ENCODE measurements around the gene CASS4.

The CASS4 gene

DNA sequence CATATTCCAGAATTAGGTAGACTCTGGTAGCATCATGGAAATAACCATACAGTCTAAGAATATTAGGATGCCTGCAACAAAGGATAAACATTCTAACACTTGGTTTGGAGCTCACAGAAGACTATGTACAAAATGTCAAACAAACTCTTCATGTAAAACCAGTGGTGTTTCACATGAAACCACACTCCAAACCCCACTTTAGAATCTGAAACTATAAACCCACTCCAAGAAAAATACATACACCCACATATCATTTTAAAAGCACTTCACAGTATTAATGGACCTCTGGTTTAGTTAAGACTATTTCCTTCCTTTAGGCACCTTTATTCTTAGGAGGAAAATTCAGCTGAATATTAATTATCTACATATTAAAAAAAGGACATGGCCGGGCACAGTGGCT lies 30.6 kb upstream of the CASS4 start:
- H3K18ac ChIP-seq (ENCODE audit: low read length), result no peak overlapping the region
- H3K36me3 ChIP-seq (replicated peaks in 1 of 2; ENCODE audit: control insufficient read depth in 2 of 2, insufficient read depth in 2 of 2, low read length in 2 of 2), result peaks cover 38 to 97% of the 10 kb centered on the region in 2 donors
- no peak overlapping the region for H3K14ac ChIP-seq (ENCODE audit: low read length)
- no peak overlapping the region for H2BK12ac ChIP-seq (ENCODE audit: low read length)
- H3K79me1 ChIP-seq (ENCODE audit: low read depth, low read length), result peaks cover 3% of the 10 kb centered on the region
- H2BK5ac ChIP-seq (ENCODE audit: low read length), result no peak overlapping the region
- H2AFZ ChIP-seq (ENCODE audit: low read length), result no peak overlapping the region
- DNase-seq (ENCODE audit: low spot score), result no peak
- no peak overlapping the region for H3K4me2 ChIP-seq (ENCODE audit: insufficient read depth, low read length, poor library complexity, severe bottlenecking)
- no peak overlapping the region for H3K27ac ChIP-seq (replicated peaks; ENCODE audit: low read length)
- no peak overlapping the region for H2BK120ac ChIP-seq (ENCODE audit: low read depth, low read length)
- no peaks in the 10 kb centered on the region for H3K9me3 ChIP-seq (replicated peaks in 1 of 2; ENCODE audit: control insufficient read depth in 2 of 2, insufficient read depth in 1 of 2, low read depth in 1 of 2, low read length in 2 of 2)
- no peak overlapping the region for H2AK5ac ChIP-seq (ENCODE audit: low read depth, low read length)
- no peak overlapping the region for H3K4me3 ChIP-seq (ENCODE audit: low read length in 2 of 2)
- no peaks in the 10 kb centered on the region for H3K27me3 ChIP-seq (ENCODE audit: control insufficient read depth in 3 of 3, insufficient read depth in 3 of 3, low read depth in 1 of 3, low read length in 3 of 3)
- H3K23ac ChIP-seq (ENCODE audit: low read depth, low read length, poor library complexity), result no peak overlapping the region
- no peak overlapping the region for H4K91ac ChIP-seq (ENCODE audit: low read depth, low read length, poor library complexity)
- no peak overlapping the region for H4K8ac ChIP-seq (ENCODE audit: low read depth, low read length)
- H3K9ac ChIP-seq (ENCODE audit: low read depth, low read length, poor library complexity), result no peak overlapping the region
- H3K4ac ChIP-seq (ENCODE audit: low read length), result no peak overlapping the region
- H3K4me1 ChIP-seq (ENCODE audit: control insufficient read depth in 2 of 2, insufficient read depth in 1 of 2, low read depth in 1 of 2, low read length in 2 of 2), result no peaks in the 10 kb centered on the region
- no peak overlapping the region for H2BK15ac ChIP-seq (ENCODE audit: low read length)
- WGBS, 2 donors (ENCODE audit: extremely low coverage in 2 of 2, insufficient read length in 2 of 2, insufficient replicate concordance in 1 of 2), result no CpG with 5 or more reads among the region's 1 CpG

- Histone ChIP-seq H2BK5ac (ENCODE audit: low read length) (no peak overlapping the region), H3K36me3 (replicated peaks in 1 of 2; ENCODE audit: control insufficient read depth in 2 of 2, insufficient read depth in 2 of 2, low read length in 2 of 2) (peaks cover 40 to 99% of the 10 kb centered on the region in 2 donors), H3K4me1 (ENCODE audit: control insufficient read depth in 2 of 2, insufficient read depth in 1 of 2, low read depth in 1 of 2, low read length in 2 of 2) (no peaks in the 10 kb centered on the region), H2AFZ (ENCODE audit: low read length) (no peak overlapping the region), H3K9ac (ENCODE audit: low read depth, low read length, poor library complexity) (no peak overlapping the region), H3K27me3 (ENCODE audit: control insufficient read depth in 3 of 3, insufficient read depth in 3 of 3, low read depth in 1 of 3, low read length in 3 of 3) (no peaks in the 10 kb centered on the region), H3K9me3 (replicated peaks in 1 of 2; ENCODE audit: control insufficient read depth in 2 of 2, insufficient read depth in 1 of 2, low read depth in 1 of 2, low read length in 2 of 2) (no peaks in the 10 kb centered on the region), H4K8ac (ENCODE audit: low read depth, low read length) (no peak overlapping the region), H3K4ac (ENCODE audit: low read length) (no peak overlapping the region), H3K4me3 (ENCODE audit: low read length in 2 of 2) (no peak overlapping the region), H2AK5ac (ENCODE audit: low read depth, low read length) (no peak overlapping the region), H2BK120ac (ENCODE audit: low read depth, low read length) (no peak overlapping the region), H3K23ac (ENCODE audit: low read depth, low read length, poor library complexity) (no peak overlapping the region), H3K27ac (replicated peaks; ENCODE audit: low read length) (no peak overlapping the region), H3K79me1 (ENCODE audit: low read depth, low read length) (peaks cover 2% of the 10 kb centered on the region), H3K14ac (ENCODE audit: low read length) (no peak overlapping the region), H2BK12ac (ENCODE audit: low read length) (no peak overlapping the region), H4K91ac (ENCODE audit: low read depth, low read length, poor library complexity) (no peak overlapping the region), H2BK15ac (ENCODE audit: low read length) (no peak overlapping the region), H3K4me2 (ENCODE audit: insufficient read depth, low read length, poor library complexity, severe bottlenecking) (no peak overlapping the region), H3K18ac (ENCODE audit: low read length) (no peak overlapping the region)
- DNase-seq (ENCODE audit: low spot score), result no peak
- no CpG with 5 or more reads among the region's 4 CpGs for WGBS, 2 donors (ENCODE audit: extremely low coverage in 2 of 2, insufficient read length in 2 of 2, insufficient replicate concordance in 1 of 2)
These were observed 29.4 kb upstream of the CASS4 start for GRCh38 chr20:56382696-56383095.

DNA sequence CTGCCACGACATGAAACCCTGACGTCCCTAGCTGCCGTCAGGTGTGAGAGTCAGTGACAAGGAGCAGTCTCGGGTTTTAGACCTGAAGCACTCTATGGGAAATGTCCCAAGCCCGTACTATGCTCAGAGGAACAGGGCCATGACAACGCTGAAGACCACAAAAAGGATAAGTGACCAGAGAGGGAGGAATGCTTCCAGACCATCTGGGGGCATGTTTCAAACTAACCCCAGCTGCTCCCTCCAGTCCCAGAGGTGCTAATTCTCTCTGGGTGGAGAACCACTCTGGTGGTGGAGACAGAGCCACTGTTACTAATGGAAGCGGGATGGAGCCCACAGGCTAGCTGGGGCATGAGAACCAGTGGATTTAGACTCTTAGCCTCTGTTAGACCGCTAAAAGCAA lies 28.7 kb upstream of the CASS4 start:
- Histone ChIP-seq H3K9me3 (replicated peaks in 1 of 2; ENCODE audit: control insufficient read depth in 2 of 2, insufficient read depth in 1 of 2, low read depth in 1 of 2, low read length in 2 of 2) (no peaks in the 10 kb centered on the region), H4K8ac (ENCODE audit: low read depth, low read length) (no peak overlapping the region), H2BK15ac (ENCODE audit: low read length) (no peak overlapping the region), H2BK120ac (ENCODE audit: low read depth, low read length) (no peak overlapping the region), H4K91ac (ENCODE audit: low read depth, low read length, poor library complexity) (no peak overlapping the region), H3K4me3 (ENCODE audit: low read length in 2 of 2) (no peak overlapping the region), H3K4ac (ENCODE audit: low read length) (no peak overlapping the region), H3K14ac (ENCODE audit: low read length) (no peak overlapping the region), H3K36me3 (replicated peaks in 1 of 2; ENCODE audit: control insufficient read depth in 2 of 2, insufficient read depth in 2 of 2, low read length in 2 of 2) (peaks cover 37 to 99% of the 10 kb centered on the region in 2 donors), H3K9ac (ENCODE audit: low read depth, low read length, poor library complexity) (no peak overlapping the region), H3K4me1 (ENCODE audit: control insufficient read depth in 2 of 2, insufficient read depth in 1 of 2, low read depth in 1 of 2, low read length in 2 of 2) (no peaks in the 10 kb centered on the region), H3K23ac (ENCODE audit: low read depth, low read length, poor library complexity) (no peak overlapping the region), H3K27ac (replicated peaks; ENCODE audit: low read length) (no peak overlapping the region), H2AFZ (ENCODE audit: low read length) (no peak overlapping the region), H3K27me3 (ENCODE audit: control insufficient read depth in 3 of 3, insufficient read depth in 3 of 3, low read depth in 1 of 3, low read length in 3 of 3) (no peaks in the 10 kb centered on the region), H2BK12ac (ENCODE audit: low read length) (no peak overlapping the region), H3K79me1 (ENCODE audit: low read depth, low read length) (no peaks in the 10 kb centered on the region), H2BK5ac (ENCODE audit: low read length) (no peak overlapping the region), H3K4me2 (ENCODE audit: insufficient read depth, low read length, poor library complexity, severe bottlenecking) (no peak overlapping the region), H3K18ac (ENCODE audit: low read length) (no peak overlapping the region), H2AK5ac (ENCODE audit: low read depth, low read length) (no peak overlapping the region)
- no CpG with 5 or more reads among the region's 8 CpGs for WGBS, 2 donors (ENCODE audit: extremely low coverage in 2 of 2, insufficient read length in 2 of 2, insufficient replicate concordance in 1 of 2)
- DNase-seq (ENCODE audit: low spot score), result no peak

DNA sequence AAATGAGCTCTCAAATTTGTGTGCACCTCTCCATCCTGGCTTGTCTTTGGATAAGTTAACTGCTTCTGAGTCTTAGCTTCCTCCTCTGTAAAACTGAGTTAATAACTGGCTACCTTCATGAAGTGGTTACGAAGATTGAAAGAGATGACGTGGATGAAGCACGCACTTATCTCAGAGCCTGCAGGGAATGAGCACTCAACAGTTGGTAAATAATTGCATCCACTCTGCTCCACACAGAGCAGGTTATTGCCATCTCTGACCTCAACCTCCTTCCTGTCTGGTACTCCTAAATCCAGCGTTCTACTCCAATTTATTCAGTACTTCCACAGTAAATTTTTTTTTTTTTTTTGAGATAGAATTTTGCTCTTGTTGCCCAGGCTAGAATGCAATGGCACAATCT lies 26.9 kb upstream of the CASS4 start:
- WGBS, 2 donors (ENCODE audit: extremely low coverage in 2 of 2, insufficient read length in 2 of 2, insufficient replicate concordance in 1 of 2), result no CpG with 5 or more reads among the region's 4 CpGs
- no peak for DNase-seq (ENCODE audit: low spot score)
- peaks cover 39 to 99% of the 10 kb centered on the region in 2 donors for H3K36me3 ChIP-seq (replicated peaks in 1 of 2; ENCODE audit: control insufficient read depth in 2 of 2, insufficient read depth in 2 of 2, low read length in 2 of 2)

More for the DNA sequence above, 26.9 kb upstream of the CASS4 start:
- H2BK12ac ChIP-seq (ENCODE audit: low read length), result no peak overlapping the region
- no peaks in the 10 kb centered on the region for H3K4me1 ChIP-seq (ENCODE audit: control insufficient read depth in 2 of 2, insufficient read depth in 1 of 2, low read depth in 1 of 2, low read length in 2 of 2)
- H3K79me1 ChIP-seq (ENCODE audit: low read depth, low read length), result peaks cover 6% of the 10 kb centered on the region
- H3K27ac ChIP-seq (replicated peaks; ENCODE audit: low read length), result no peak overlapping the region
- no peak overlapping the region for H2AK5ac ChIP-seq (ENCODE audit: low read depth, low read length)
- no peak overlapping the region for H3K4me3 ChIP-seq (ENCODE audit: low read length in 2 of 2)
- no peak overlapping the region for H3K14ac ChIP-seq (ENCODE audit: low read length)
- H2BK5ac ChIP-seq (ENCODE audit: low read length), result no peak overlapping the region
- H3K18ac ChIP-seq (ENCODE audit: low read length), result no peak overlapping the region
- H2BK120ac ChIP-seq (ENCODE audit: low read depth, low read length), result no peak overlapping the region
- H3K27me3 ChIP-seq (ENCODE audit: control insufficient read depth in 3 of 3, insufficient read depth in 3 of 3, low read depth in 1 of 3, low read length in 3 of 3), result no peaks in the 10 kb centered on the region
- no peak overlapping the region for H4K8ac ChIP-seq (ENCODE audit: low read depth, low read length)
- no peak overlapping the region for H4K91ac ChIP-seq (ENCODE audit: low read depth, low read length, poor library complexity)
- H3K9me3 ChIP-seq (replicated peaks in 1 of 2; ENCODE audit: control insufficient read depth in 2 of 2, insufficient read depth in 1 of 2, low read depth in 1 of 2, low read length in 2 of 2), result no peaks in the 10 kb centered on the region
- no peak overlapping the region for H3K4ac ChIP-seq (ENCODE audit: low read length)
- H2BK15ac ChIP-seq (ENCODE audit: low read length), result no peak overlapping the region
- H3K23ac ChIP-seq (ENCODE audit: low read depth, low read length, poor library complexity), result no peak overlapping the region
- H2AFZ ChIP-seq (ENCODE audit: low read length), result no peak overlapping the region
- H3K4me2 ChIP-seq (ENCODE audit: insufficient read depth, low read length, poor library complexity, severe bottlenecking), result no peak overlapping the region
- H3K9ac ChIP-seq (ENCODE audit: low read depth, low read length, poor library complexity), result no peak overlapping the region
